ENCODE measurements around the gene NCLN.
A peak's percentile ranks its signal among the peaks of the same experiment; 100 is the strongest.
"Not testable (repeated sequence)": the region's sequence is repeated elsewhere in the genome, so short reads cannot be mapped to it uniquely, and the experiment has no call there.

NCLN gene

GRCh38 chr19:3201072-3201700 is 15.5 kb downstream of the NCLN start:
- no peak for DNase-seq

DNA sequence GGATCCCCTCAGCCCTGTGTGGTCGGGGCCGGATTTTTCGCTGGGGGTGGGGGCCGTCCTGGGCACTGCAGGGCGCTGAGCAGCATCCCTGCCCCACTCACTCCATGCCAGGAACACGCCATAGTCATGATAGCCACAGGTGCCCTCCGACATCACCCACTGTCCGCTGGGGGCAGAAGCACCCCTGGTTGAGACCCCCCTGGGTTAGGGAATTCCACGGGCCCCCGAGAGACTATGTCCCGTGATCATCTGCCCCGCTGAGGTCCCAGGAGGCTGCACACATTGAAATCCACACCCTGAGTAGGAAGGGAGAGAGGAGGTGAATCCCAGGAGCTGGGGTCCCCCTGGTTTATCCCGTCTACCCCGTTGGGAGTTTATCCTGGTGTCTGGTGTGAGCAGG is 16.2 kb downstream of the NCLN start:
- DNase-seq = no peak

DNA sequence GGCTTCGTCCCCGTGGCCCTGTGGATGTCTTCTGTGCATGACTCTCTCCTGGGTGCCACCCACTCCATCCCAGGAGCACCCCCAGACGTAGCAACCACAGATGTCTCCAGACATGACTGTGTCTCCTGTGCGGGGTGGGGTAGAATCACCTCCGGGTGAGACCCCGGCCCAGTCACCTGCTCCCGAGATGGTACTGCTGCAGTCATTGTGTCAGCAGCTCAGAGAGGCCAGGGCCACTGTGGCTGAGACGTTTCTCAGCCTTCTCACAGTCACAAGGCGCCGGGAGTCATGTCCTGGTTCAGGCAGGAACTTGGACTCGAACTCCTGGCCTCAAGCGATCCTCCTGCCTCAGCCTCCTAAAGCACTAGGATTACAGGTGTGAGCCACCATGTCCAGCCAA is 16.6 kb downstream of the NCLN start:
- no peak for DNase-seq

- DNase-seq = not testable (repeated sequence)
Observed at GRCh38 chr19:3202895-3203294, 17.2 kb downstream of the NCLN start.

DNA sequence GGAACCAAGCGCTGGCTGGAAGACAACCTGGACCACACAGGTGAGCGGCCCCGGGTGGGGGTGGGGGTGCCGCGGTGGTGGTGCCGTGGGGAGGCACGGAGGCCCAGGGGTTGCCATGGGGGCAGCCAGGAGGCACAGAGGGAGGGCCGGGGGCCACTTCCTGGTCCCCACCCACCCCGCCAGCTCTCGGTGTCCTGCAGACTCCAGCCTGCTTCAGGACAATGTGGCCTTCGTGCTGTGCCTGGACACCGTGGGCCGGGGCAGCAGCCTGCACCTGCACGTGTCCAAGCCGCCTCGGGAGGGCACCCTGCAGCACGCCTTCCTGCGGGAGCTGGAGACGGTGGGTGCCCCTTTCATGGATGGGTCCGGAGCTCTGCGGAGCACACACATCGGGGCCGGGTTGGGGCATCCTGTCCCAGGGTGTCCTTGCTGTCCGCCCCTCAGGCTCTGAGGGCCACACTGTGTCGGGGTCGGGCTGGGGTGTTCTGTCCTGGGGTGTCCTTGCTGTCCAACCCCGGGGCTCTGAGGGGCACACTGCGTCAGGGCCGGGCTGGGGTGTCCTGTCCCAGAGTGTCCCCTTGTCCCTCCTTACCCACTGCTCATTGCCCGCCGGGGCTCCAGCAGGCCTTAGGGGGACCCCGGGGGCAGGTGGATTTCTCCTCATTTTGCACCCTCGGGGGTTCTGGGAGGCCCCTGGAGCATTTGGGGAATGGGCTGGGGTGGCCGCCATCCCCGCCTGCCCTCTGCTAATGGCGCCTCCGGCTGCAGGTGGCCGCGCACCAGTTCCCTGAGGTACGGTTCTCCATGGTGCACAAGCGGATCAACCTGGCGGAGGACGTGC is 18.3 kb downstream of the NCLN start:
- no peak for DNase-seq

DNA sequence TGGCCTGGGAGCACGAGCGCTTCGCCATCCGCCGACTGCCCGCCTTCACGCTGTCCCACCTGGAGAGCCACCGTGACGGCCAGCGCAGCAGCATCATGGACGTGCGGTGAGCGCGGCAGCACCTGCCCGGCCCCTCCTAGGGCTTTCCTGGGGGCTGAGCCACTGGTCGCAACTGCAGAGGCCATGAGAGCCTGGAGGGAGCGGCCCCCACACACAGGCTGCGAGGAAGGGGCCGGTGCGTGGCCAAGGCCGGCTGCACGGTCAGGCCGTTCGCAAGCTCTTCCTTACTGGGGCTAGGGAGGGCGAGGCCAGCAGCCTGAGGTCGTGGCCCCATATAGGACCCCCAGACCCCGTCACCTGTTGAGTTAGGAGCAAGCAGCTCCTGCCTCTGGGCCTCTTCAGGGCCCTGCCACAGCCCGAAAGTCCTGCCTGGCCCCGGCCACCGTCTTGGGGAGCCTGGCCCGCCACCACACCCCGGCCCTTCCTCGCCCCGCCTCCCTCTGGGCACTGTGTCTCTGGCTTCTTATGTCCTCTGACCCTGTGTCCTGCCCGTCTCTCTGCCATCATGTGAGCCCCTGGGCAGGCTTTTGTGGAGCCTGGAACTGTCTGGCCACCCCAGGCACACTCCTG is 19.0 kb downstream of the NCLN start:
- no peak for DNase-seq

- no peak for DNase-seq
Observed at GRCh38 chr19:3206216-3206953, 20.7 kb downstream of the NCLN start.

- DNase-seq = no peak
Observed at GRCh38 chr19:3207461-3208242, 21.9 kb downstream of the NCLN start.

DNA sequence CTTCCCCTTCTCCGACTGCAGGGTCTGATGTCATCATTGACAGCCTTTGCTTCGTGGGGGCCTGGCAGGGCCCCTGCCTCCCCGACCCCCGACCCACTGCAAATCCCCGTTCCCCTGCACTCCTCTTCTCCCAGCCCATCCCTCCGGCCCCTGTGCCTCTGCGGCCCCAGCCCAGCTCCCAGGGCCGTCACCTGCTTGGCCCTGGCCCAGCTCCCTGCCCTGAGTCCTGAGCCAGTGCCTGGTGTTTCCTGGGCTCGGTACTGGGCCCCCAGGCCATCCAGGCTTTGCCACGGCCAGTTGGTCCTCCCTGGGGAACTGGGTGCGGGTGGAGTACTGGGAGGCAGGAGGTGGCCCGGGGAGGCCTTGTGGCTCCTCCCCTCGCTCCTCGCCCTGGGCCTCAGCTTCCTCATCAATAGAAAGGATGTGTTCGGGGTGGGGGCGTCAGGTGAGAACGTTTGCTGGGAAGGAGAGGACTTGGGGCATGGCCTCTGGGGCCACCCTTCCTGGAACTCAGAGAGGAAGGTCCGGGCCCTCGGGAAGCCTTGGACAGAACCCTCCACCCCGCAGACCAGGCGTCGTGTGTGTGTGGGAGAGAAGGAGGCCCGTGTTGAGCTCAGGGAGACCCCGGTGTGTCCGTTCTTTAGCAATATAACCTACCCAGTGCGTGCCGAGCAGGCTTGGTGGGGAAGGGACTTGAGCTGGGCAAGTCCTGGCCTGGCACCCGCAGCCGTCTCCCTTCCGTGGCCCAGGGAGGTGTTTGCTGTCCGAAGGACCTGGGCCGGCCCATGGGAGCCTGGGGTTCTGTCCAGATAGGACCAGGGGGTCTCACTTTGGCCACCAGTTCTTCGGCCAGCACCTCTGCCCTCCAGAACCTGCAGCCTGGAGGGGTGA is 22.8 kb downstream of the NCLN start:
- DNase-seq = no peak

GRCh38 chr19:3210347-3211017 is 24.8 kb downstream of the NCLN start:
- peak; percentile 60 to 64 for DNase-seq

DNA sequence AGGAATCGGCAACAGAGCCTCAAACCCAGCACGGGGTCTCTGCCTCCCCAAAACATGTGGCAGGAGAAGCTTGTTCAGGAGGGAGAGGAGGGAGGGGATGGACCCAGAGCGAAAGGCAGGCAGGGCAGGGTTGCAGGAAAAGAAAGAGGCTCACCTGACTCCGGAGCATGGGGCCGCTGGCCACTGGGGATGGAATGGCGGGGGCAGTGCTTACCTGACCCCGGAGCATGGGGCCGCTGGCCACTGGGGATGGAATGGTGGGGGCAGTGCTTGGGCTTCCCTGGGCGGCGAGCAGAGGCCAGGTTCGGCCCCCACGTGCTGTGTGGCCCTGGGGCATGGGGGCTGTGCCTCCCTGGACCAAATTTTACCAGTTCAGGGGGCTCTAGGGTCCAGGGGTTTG is 25.5 kb downstream of the NCLN start:
- DNase-seq = no peak

DNA sequence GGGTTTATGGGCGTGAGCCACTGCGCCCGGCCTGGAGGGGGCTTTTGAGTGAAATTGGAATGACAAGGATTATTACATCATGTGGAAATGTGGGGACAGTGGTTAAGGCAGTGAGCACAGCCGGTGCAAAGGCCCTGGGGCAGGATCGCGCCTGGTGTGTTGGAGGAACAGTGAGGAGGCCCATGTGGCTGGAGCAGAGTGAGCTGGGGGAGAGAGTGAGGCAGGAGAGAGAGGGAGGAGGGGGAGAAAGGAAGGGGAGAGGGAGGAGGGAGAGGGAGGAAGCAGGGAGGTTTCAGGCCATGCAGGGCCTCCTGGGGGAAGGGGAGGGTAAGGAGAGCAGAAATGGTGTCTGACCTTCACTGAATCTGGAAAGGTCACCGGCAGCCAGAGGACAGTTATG is 27.4 kb downstream of the NCLN start:
- DNase-seq = no peak

GRCh38 chr19:3216874-3217273 is 31.1 kb downstream of the NCLN start:
- DNase-seq = no peak

DNA sequence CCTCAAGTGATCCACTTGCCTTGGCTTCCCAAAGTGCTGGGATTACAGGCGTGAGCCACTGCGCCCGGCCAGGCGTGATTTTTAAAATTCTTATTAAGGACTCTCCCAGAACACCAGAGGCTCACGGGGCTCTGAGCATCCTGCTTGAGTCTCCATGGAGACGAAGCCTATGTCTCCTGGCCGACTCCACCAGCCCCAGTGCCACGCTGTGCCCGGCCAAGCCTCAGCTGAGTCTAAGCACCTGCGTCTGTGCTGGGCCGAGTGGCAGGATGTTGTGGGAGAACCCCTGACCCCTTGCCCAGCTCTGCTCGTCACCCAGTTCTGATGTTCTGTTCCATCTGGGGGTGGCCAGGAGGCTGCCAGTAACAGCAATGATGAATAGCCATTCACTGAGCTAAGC is 34.8 kb downstream of the NCLN start:
- DNase-seq = no peak

DNA sequence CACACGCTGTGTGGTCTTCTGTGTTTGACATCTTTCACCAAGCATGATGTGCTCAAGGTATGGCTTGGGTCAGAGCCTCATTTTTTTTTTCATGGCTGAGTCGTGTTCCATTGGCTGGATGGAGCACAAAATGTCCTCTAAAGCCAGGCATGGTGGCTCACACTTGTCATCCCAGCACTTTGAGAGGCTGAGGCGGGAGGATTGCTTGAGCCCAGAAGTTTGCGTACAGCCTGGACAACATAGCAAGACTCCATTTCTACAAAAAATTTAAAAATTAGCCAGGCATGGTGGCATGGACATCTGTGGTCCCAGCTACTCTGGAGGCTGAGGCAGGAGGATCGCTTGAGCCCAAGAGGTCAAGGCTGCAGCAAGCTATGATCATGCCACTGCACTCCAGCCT is 35.8 kb downstream of the NCLN start:
- not testable (repeated sequence) for DNase-seq

GRCh38 chr19:3222709-3223108 is 37.0 kb downstream of the NCLN start:
- no peak for DNase-seq

GRCh38 chr19:3224346-3225168 is 38.8 kb downstream of the NCLN start, which contains the start of gene CELF5:
Gene CELF5, plus strand, starts transcription at chr19:3224661. Its CDS starts 79 bp downstream, at chr19:3224740.
- peak; percentile 60 to 61 for DNase-seq

DNA sequence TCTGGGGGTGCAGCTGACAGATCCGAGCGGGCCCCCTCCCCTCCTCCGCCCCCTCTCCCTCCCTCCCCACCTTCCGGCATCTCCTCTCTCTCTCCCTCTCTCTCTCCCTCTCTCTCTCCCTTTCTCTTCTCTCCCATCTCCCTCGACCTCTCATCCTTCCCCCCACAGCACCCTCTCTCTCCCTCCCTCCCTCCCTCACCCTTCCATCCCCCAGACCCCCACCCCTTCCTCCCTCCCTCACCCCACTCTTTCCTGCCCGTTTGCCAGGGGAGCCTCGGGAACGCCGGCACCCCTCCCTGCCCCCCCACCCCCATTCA is 39.4 kb downstream of the NCLN start:
- no peak for DNase-seq

GRCh38 chr19:3225677-3226093 is 40.0 kb downstream of the NCLN start:
- no peak for DNase-seq

- DNase-seq = no peak
Observed at GRCh38 chr19:3227054-3227626, 41.4 kb downstream of the NCLN start.

Measured in CD4-positive, alpha-beta T cell treated with Interleukin-1 beta for 1 hour (primary cell).